ENCODE measurements around the gene CHRDL2.

DNA sequence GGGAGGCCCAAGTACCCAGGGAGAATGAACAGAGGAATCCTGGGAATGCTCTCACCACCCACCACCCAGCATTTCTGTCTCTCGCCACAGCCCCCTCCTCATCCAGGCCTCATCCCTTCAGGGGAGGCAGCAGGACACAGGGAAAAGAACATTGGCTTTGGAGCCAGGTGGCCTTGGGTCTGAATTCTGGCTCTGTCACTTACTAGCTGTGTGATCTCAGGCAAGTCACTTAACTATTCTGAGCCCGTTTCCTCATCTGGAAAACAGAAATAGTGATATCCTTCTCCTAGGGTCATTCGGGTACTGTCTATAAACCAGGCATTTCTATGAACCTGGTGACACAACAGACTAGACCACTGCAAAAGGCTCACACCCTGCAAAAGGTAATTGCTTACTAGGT is 22.1 kb downstream of the CHRDL2 start:
- TF ChIP-seq CTCF (IDR thresholded peaks at IDR 0.05): no peak
- no peak for TF ChIP-seq POLR2A (IDR thresholded peaks at IDR 0.05)
- no peak for TF ChIP-seq POLR2AphosphoS5 (IDR thresholded peaks at IDR 0.05)

Measured in breast epithelium (tissue), 3 donors.